OCI-LY7 (cell line): ENCODE results near the gene ROS1.

Experiments
- EZH2phosphoT487 ChIP-seq: fragments of 200-600 bp; sonication (generic); IDR thresholded peaks from 2 replicates; pipeline ENCODE4 v1.6.1; 2018; ENCODE audit warnings: low read depth, borderline replicate concordance, mild to moderate bottlenecking, mixed run types, antibody characterized with exemption, low read length, moderate library complexity, mixed read lengths
- TF ChIP-seq, protein P1 (sequence below): fragments of 200-600 bp; sonication (generic); conservative IDR thresholded peaks from 2 replicates; pipeline ENCODE4 v1.5.1; 2014; ENCODE audit warnings: mild to moderate bottlenecking, antibody characterized with exemption, low read length, moderate library complexity, mixed read lengths

DNA sequence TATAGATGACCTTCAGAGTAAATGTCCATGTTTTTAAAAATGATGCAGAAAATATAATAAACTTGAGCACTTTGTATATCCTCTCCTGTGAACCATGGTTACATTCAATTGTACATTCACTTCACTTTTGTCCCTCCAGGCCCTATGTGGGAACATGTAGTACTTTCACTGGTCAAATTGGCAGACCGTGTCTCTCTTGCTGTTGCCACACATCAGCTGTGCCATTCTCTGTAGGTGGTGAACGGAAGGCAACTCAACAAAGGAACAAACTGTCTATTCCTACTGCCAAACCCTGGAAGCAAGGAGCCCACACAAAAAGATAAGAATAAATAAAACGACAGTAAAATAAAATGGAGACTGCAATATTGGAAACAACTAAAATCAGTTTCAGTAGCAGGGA, 2.0 kb downstream of the ROS1 start:
- TF ChIP-seq, protein P1, sequence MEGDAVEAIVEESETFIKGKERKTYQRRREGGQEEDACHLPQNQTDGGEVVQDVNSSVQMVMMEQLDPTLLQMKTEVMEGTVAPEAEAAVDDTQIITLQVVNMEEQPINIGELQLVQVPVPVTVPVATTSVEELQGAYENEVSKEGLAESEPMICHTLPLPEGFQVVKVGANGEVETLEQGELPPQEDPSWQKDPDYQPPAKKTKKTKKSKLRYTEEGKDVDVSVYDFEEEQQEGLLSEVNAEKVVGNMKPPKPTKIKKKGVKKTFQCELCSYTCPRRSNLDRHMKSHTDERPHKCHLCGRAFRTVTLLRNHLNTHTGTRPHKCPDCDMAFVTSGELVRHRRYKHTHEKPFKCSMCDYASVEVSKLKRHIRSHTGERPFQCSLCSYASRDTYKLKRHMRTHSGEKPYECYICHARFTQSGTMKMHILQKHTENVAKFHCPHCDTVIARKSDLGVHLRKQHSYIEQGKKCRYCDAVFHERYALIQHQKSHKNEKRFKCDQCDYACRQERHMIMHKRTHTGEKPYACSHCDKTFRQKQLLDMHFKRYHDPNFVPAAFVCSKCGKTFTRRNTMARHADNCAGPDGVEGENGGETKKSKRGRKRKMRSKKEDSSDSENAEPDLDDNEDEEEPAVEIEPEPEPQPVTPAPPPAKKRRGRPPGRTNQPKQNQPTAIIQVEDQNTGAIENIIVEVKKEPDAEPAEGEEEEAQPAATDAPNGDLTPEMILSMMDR = no peak
- no peak for TF ChIP-seq EZH2phosphoT487
